IMR-90 (cell line): ENCODE measurements around the gene ATXN1. TPM values are rescaled to one million over a fixed set of nuclear protein-coding genes. Genes with fewer than 3 reads are reported as not detected.

Source experiments
- ATAC-seq: fragments of 200-7000 bp; cut with Tn5 transposase; 2 replicates; pipeline ENCODE4 v1.9.1; 2020; ENCODE audit warnings: low read depth, mild to moderate bottlenecking, moderate library complexity
- BruUV-seq: library from RNA; stranded (reverse); fragments of 400-500 nt; replicated peaks from 2 replicates; lab custom pipeline; 2021; lab: Mats Ljungman, UMichigan
- CTCF ChIA-PET: fragments of 300-600 bp; formaldehyde crosslinking; extraction: SDS; loops from one replicate; lab custom pipeline; 2021; ENCODE audit warnings: antibody characterized with exemption; lab: Yijun Ruan, JAX
- POLR2A ChIA-PET: fragments of 300-600 bp; sonication (Branson Sonifier 250); formaldehyde crosslinking; loops from one replicate; lab custom pipeline; 2022; ENCODE audit warnings: antibody characterized with exemption; ENCODE audit not compliant: unreplicated experiment; lab: Charles Lee
- DNase-seq: peaks from one replicate; pipeline ENCODE4 v3.0.0; 2013
- H2AFZ ChIP-seq: replicated peaks from 2 replicates; pipeline ENCODE3; 2013; ENCODE audit warnings: low read length, mild to moderate bottlenecking; ENCODE audit not compliant: poor library complexity
- H2AK5ac ChIP-seq: 2 replicates; pipeline ENCODE4 v1.6.1; 2013; ENCODE audit warnings: low read depth, low read length, inconsistent platforms
- H2AK9ac ChIP-seq: replicated peaks from 2 replicates; pipeline ENCODE3; 2013; ENCODE audit warnings: mild to moderate bottlenecking, low read depth, low read length, moderate library complexity; ENCODE audit not compliant: poor library complexity
- H2BK120ac ChIP-seq: 2 replicates; pipeline ENCODE4 v1.6.1; 2013; ENCODE audit warnings: low read depth, low read length, inconsistent platforms
- H2BK15ac ChIP-seq: 3 replicates; pipeline ENCODE4 v1.6.1; 2013; ENCODE audit warnings: low read depth, low read length, inconsistent platforms
- H2BK20ac ChIP-seq: 2 replicates; pipeline ENCODE4 v1.6.1; 2013; ENCODE audit warnings: low read depth, mild to moderate bottlenecking, inconsistent platforms, low read length, moderate library complexity
- H2BK5ac ChIP-seq: 2 replicates; pipeline ENCODE4 v1.6.1; 2013; ENCODE audit warnings: mild to moderate bottlenecking, low read depth, low read length, inconsistent platforms; ENCODE audit not compliant: poor library complexity, severe bottlenecking
- H3K14ac ChIP-seq: replicated peaks from 2 replicates; pipeline ENCODE4 v1.6.1; 2013; ENCODE audit warnings: low read depth, low read length, inconsistent platforms
- H3K18ac ChIP-seq: 2 replicates; pipeline ENCODE4 v1.6.1; 2013; ENCODE audit warnings: low read depth, low read length, control low read depth
- H3K23ac ChIP-seq: 2 replicates; pipeline ENCODE4 v1.6.1; 2013; ENCODE audit warnings: low read depth, low read length, inconsistent platforms
- H3K27ac ChIP-seq: 2 replicates; pipeline ENCODE4 v1.5.1; 2013; ENCODE audit warnings: mild to moderate bottlenecking, control low read depth, low read length; ENCODE audit not compliant: insufficient read depth
- H3K27me3 ChIP-seq: 2 replicates; pipeline ENCODE4 v1.6.1; 2013; ENCODE audit warnings: low read length; ENCODE audit not compliant: control insufficient read depth, insufficient read depth
- H3K36me3 ChIP-seq: 2 replicates; pipeline ENCODE4 v1.6.1; 2013; ENCODE audit warnings: low read length, mixed read lengths; ENCODE audit not compliant: control insufficient read depth, insufficient read depth
- H3K4ac ChIP-seq: 2 replicates; pipeline ENCODE4 v1.6.1; 2013; ENCODE audit warnings: low read depth, low read length, inconsistent platforms
- H3K4me1 ChIP-seq: 2 replicates; pipeline ENCODE4 v1.6.1; 2013; ENCODE audit warnings: low read length, mixed read lengths; ENCODE audit not compliant: control insufficient read depth, insufficient read depth
- H3K4me2 ChIP-seq: 2 replicates; pipeline ENCODE4 v1.6.1; 2013; ENCODE audit warnings: low read depth, mild to moderate bottlenecking, control low read depth, low read length, moderate library complexity
- H3K4me3 ChIP-seq: 2 replicates; pipeline ENCODE4 v1.5.1; 2013; ENCODE audit warnings: low read depth, mild to moderate bottlenecking, control low read depth, low read length, moderate library complexity; ENCODE audit not compliant: insufficient read depth
- H3K56ac ChIP-seq: 2 replicates; pipeline ENCODE4 v1.6.1; 2013; ENCODE audit warnings: low read length, inconsistent platforms; ENCODE audit not compliant: insufficient read depth; ENCODE audit errors: extremely low read depth
- H3K79me1 ChIP-seq, 2 experiments: 2 replicates each; pipeline ENCODE4 v1.6.1; 2013; ENCODE audit warnings: low read length in 2 of 2, inconsistent platforms in 1 of 2, low read depth in 1 of 2
- H3K9ac ChIP-seq: 2 replicates; pipeline ENCODE4 v1.6.1; 2013; ENCODE audit warnings: low read depth, low read length, control low read depth
- H3K9me1 ChIP-seq: 2 replicates; pipeline ENCODE4 v1.6.1; 2013; ENCODE audit warnings: low read length, inconsistent platforms; ENCODE audit not compliant: insufficient read depth
- H3K9me3 ChIP-seq: 2 replicates; pipeline ENCODE4 v1.6.1; 2013; ENCODE audit warnings: low read length; ENCODE audit not compliant: control insufficient read depth, insufficient read depth
- H4K20me1 ChIP-seq: 2 replicates; pipeline ENCODE4 v1.6.1; 2013; ENCODE audit warnings: low read length, inconsistent platforms; ENCODE audit not compliant: insufficient read depth
- H4K5ac ChIP-seq: 2 replicates; pipeline ENCODE4 v1.6.1; 2013; ENCODE audit warnings: mild to moderate bottlenecking, low read depth, low read length, control low read depth
- H4K8ac ChIP-seq, 2 experiments: 2 replicates each; pipeline ENCODE4 v1.6.1; 2013; ENCODE audit warnings: low read depth in 2 of 2, low read length in 2 of 2, control low read depth in 1 of 2, inconsistent platforms in 1 of 2
- H4K91ac ChIP-seq: 2 replicates; pipeline ENCODE4 v1.6.1; 2013; ENCODE audit warnings: low read depth, low read length, inconsistent platforms; ENCODE audit not compliant: insufficient read depth
- CEBPB ChIP-seq: IDR thresholded peaks from 2 replicates; pipeline ENCODE4 v1.6.1; 2012; ENCODE audit warnings: low read depth, low read length, improper control_type of control experiment
- MAFK ChIP-seq: IDR thresholded peaks from 2 replicates; pipeline ENCODE4 v1.6.1; 2012; ENCODE audit warnings: low read depth, low read length, improper control_type of control experiment
- WGBS, 2 experiments: methylation state at CpG; one replicate each; pipeline versions ENCODE4 v1.1.5 to v1.1.7; 2013; ENCODE audit warnings: missing lambda C conversion rate in 2 of 2; ENCODE audit not compliant: insufficient read length in 1 of 2; ENCODE audit errors: extremely low coverage in 2 of 2; 5-methylcytosine and 5-hydroxymethylcytosine counted together
- dilution Hi-C: fragments of 300-500 bp; cut with HindIII; formaldehyde crosslinking; loops from one replicate; pipeline ENCODE4 v1.14.3; 2018; ENCODE audit warnings: low sequenced_read_pairs; ENCODE audit not compliant: unreplicated experiment
- in situ Hi-C: fragments of 300-500 bp; cut with MboI; formaldehyde crosslinking; loops from 3 replicates; pipeline ENCODE4 v1.14.3; 2019; ENCODE audit warnings: low sequenced_read_pairs, inconsistent platforms, mixed read lengths
- intact Hi-C: fragments of 100-400 bp; cut with micrococcal nuclease; formaldehyde crosslinking; loops from 2 replicates; pipeline ENCODE4 v1.10.0; 2022
- polyA plus RNA-seq, 3 experiments: library from polyadenylated mRNA; depleted of rRNA; stranded (reverse); fragments of >200 nt; gene quantifications; 2 replicates each; pipeline ENCODE4 v1.2.3, GENCODE V29; 2012; ENCODE audit warnings: low replicate concordance in 1 of 3
- total RNA-seq: library from RNA; depleted of rRNA; stranded (reverse); fragments of >200 nt; gene quantifications from 2 replicates; pipeline ENCODE4 v1.2.3, GENCODE V29; 2012

Gene ATXN1
- total and polyA plus RNA-seq, 2 of the 4 experiments (the other 2 are of a cell fraction): 7.3 to 11.1 TPM

- H3K4me2 ChIP-seq: peak overlapping the region; percentile 55
- POLR2A ChIA-PET: no interaction called here
Observed at GRCh38 chr6:16496991-16497801, 264.1 kb downstream of the ATXN1 start.

More at GRCh38 chr6:16496991-16497801, 264.1 kb downstream of the ATXN1 start:
- BruUV-seq: no TSS peak
- Histone ChIP-seq H2BK20ac (peak overlapping the region; percentile 30), H2BK15ac (0 out of 3 replicates have a peak overlapping the region, but pooled peaks have one; percentile 1), H4K91ac (peak overlapping the region; percentile 61), H4K8ac (peak overlapping the region in 1 of 2 experiments; percentile 79; a peak in 1 of 4 replicates), H3K9me3 (no peaks in the 10 kb centered on the region), H3K27me3 (no peaks in the 10 kb centered on the region), H3K4me3 (peak overlapping the region; percentile 6; the same call in 1 of the 2 replicates), H4K5ac (no peak overlapping the region), H3K9me1 (peaks cover 2% of the 10 kb centered on the region; the same call in 1 of the 2 replicates), H3K4ac (peak overlapping the region; percentile 60; the same call in 1 of the 2 replicates), H3K79me1 (peaks cover 2 to 7% of the 10 kb centered on the region in 2 experiments; a peak in 3 of 4 replicates), H2BK120ac (peak overlapping the region; percentile 41), H3K4me1 (peaks cover 8% of the 10 kb centered on the region), H3K36me3 (peaks cover 1% of the 10 kb centered on the region; the same call in 1 of the 2 replicates), H3K23ac (peak overlapping the region; percentile 21), H2AK9ac (peak overlapping the region; percentile 51), H3K56ac (no peak overlapping the region), H3K27ac (peak overlapping the region; percentile 2; the same call in 1 of the 2 replicates), H2AK5ac (peak overlapping the region; percentile 1; the same call in 1 of the 2 replicates), H3K14ac (peak overlapping the region; percentile 77), H2BK5ac (peak overlapping the region; percentile 48), H3K18ac (peak overlapping the region; percentile 12; the same call in 1 of the 2 replicates), H3K9ac (peak overlapping the region; percentile 4; the same call in 1 of the 2 replicates), H2AFZ (peak overlapping the region; percentile 54), H4K20me1 (no peaks in the 10 kb centered on the region)
- intact Hi-C loops: loop anchor here (5.0 kb wide), 1 partner anchor 165 kb away; no protein-coding TSS in a partner anchor
- peak; percentile 64 for ATAC-seq
- no peak for TF ChIP-seq CEBPB
- peak; percentile 60 for TF ChIP-seq MAFK
- in situ Hi-C loops: no loop called here
- 7% methylated on average over 5 of the region's 11 CpGs; no CpG with 5 or more reads in 1 of the 2 experiments for WGBS, 2 experiments
- dilution Hi-C loops: no loop called here
- CTCF ChIA-PET: interaction anchor here (1.2 kb wide), 1 partner anchor 17 kb away, joined by 3 read pairs; no protein-coding TSS in a partner anchor
- DNase-seq: peak; percentile 52
